Activated CD4-positive, alpha-beta T cell treated with anti-CD3 and anti-CD28 coated beads for 36 hours (primary cell): ENCODE data around the gene TTF2. TPM values are rescaled to one million over a fixed set of nuclear protein-coding genes. Genes with fewer than 3 reads are reported as not detected.
A peak's percentile ranks its signal among the peaks of the same experiment; 100 is the strongest.
"Not testable (repeated sequence)": the region's sequence is repeated elsewhere in the genome, so short reads cannot be mapped to it uniquely, and the experiment has no call there.

Source experiments
- ATAC-seq: fragments of 200-7000 bp; cut with Tn5 transposase; one replicate; pipeline ENCODE4 v1.10.0; 2021; ENCODE audit warnings: mild to moderate bottlenecking, moderate library complexity
- CTCF ChIA-PET: fragments of 350-600 bp; sonication (Branson Sonifier 250); formaldehyde crosslinking; loops from one replicate; lab custom pipeline; 2021; ENCODE audit warnings: antibody characterized with exemption; lab: Charles Lee
- POLR2A ChIA-PET: fragments of 350-600 bp; sonication (Branson Sonifier 250); formaldehyde crosslinking; loops from one replicate; lab custom pipeline; 2021; ENCODE audit warnings: antibody characterized with exemption, inconsistent platforms; lab: Charles Lee
- DNase-seq: peaks from one replicate; pipeline ENCODE4 v3.0.0-alpha.2; 2020
- H3K27ac Mint-ChIP-seq: one replicate; pipeline ENCODE4 v1.8.0; 2021; ENCODE audit warnings: mixed read lengths
- H3K27me3 Mint-ChIP-seq: one replicate; pipeline ENCODE4 v1.8.0; 2021; ENCODE audit warnings: mixed read lengths
- H3K36me3 Mint-ChIP-seq: one replicate; pipeline ENCODE4 v1.8.0; 2021; ENCODE audit warnings: low read depth, mixed read lengths
- H3K4me1 Mint-ChIP-seq: one replicate; pipeline ENCODE4 v1.8.0; 2021; ENCODE audit warnings: mixed read lengths
- H3K4me3 Mint-ChIP-seq: one replicate; pipeline ENCODE4 v1.8.0; 2021; ENCODE audit warnings: mild to moderate bottlenecking, moderate library complexity, mixed read lengths
- H3K9me3 Mint-ChIP-seq: one replicate; pipeline ENCODE4 v1.8.0; 2021; ENCODE audit warnings: low read depth, mixed read lengths
- intact Hi-C, 2 experiments: fragments of 100-400 bp; cut with DNase I in 1 of 2; cut with micrococcal nuclease in 1 of 2; formaldehyde crosslinking; loops; one replicate each; pipeline versions ENCODE4 v1.14.2 to v1.15.1; 2022 to 2024; cut with DNase I, micrococcal nuclease
- total RNA-seq, 2 experiments: library from RNA; stranded (reverse); gene quantifications; one replicate each; pipeline ENCODE4 v1.2.3, GENCODE V29; 2021

TTF2 gene
- total RNA-seq, 2 experiments from 2014 or later, result 99.7 to 108 TPM

- CTCF ChIA-PET, result interaction anchor here (1.5 kb wide), 2 partner anchors 10 to 25 kb away, joined by 4 to 10 read pairs; no protein-coding TSS in a partner anchor
- ATAC-seq, H3K4me1 Mint-ChIP-seq, H3K36me3 Mint-ChIP-seq, DNase-seq, H3K4me3 Mint-ChIP-seq, intact Hi-C loops, H3K9me3 Mint-ChIP-seq, H3K27me3 Mint-ChIP-seq, H3K27ac Mint-ChIP-seq: not testable (repeated sequence)
- POLR2A ChIA-PET, result interaction anchor here (0.8 kb wide), 1 partner anchor 52 kb away, joined by 3 read pairs; no protein-coding TSS in a partner anchor
Measured at GRCh38 chr1:117119144-117119543, 59.0 kb downstream of the TTF2 start.

- H3K27me3 Mint-ChIP-seq, result peaks cover 9% of the 10 kb centered on the region
- H3K36me3 Mint-ChIP-seq, result no peaks in the 10 kb centered on the region
- intact Hi-C loops, result loop anchor here in 1 of 2 experiments (10.0 kb wide), 1 partner anchor 386 kb away; no protein-coding TSS in a partner anchor
- peak overlapping the region; percentile 26 for H3K27ac Mint-ChIP-seq
- DNase-seq (no peak), ATAC-seq (no peak)
- ChIA-PET CTCF (interaction anchor here (0.6 to 1.5 kb wide), 3 partner anchors 8 to 65 kb away, joined by 3 to 10 read pairs (median 4); no protein-coding TSS in a partner anchor), POLR2A (no interaction called here)
- no peaks in the 10 kb centered on the region for H3K9me3 Mint-ChIP-seq
- H3K4me3 Mint-ChIP-seq, result peak overlapping the region; percentile 71
- peaks cover 6% of the 10 kb centered on the region for H3K4me1 Mint-ChIP-seq
Measured at GRCh38 chr1:117120774-117121588, 60.9 kb downstream of the TTF2 start.

- Mint-ChIP-seq H3K4me1 (peaks cover 6% of the 10 kb centered on the region), H3K9me3 (no peaks in the 10 kb centered on the region), H3K27ac (peak within 1 kb of the TSS; percentile 26), H3K4me3 (peak within 1 kb of the TSS; percentile 71), H3K27me3 (peaks cover 12% of the 10 kb centered on the region), H3K36me3 (no peaks in the 10 kb centered on the region)
- intact Hi-C loops, result loop anchor here (2.0 to 10.0 kb wide), 2 partner anchors 59 to 387 kb away; no protein-coding TSS in a partner anchor
- POLR2A ChIA-PET, result no interaction called here
- DNase-seq (peak; percentile 89), ATAC-seq (peak; percentile 92)
- CTCF ChIA-PET, result interaction anchor here (0.5 to 1.7 kb wide), 5 partner anchors 17 to 352 kb away, joined by 3 to 5 read pairs (median 3); no protein-coding TSS in a partner anchor
Measured at GRCh38 chr1:117121589-117122329, 61.6 kb downstream of the TTF2 start, which contains the start of gene TRIM45. TRIM45 (minus strand) TSS chr1:117121749; CDS start chr1:117121201, 548 bp downstream.

- peaks cover 16% of the 10 kb centered on the region for H3K27me3 Mint-ChIP-seq
- no peaks in the 10 kb centered on the region for H3K36me3 Mint-ChIP-seq
- ChIA-PET CTCF (interaction anchor here (0.5 to 1.7 kb wide), 7 partner anchors 17 to 800 kb away, joined by 3 to 5 read pairs (median 3); no protein-coding TSS in a partner anchor), POLR2A (no interaction called here)
- no peak overlapping the region for H3K27ac Mint-ChIP-seq
- intact Hi-C loops, result loop anchor here (2.0 to 10.0 kb wide), 2 partner anchors 60 to 388 kb away; no protein-coding TSS in a partner anchor
- H3K9me3 Mint-ChIP-seq, result no peaks in the 10 kb centered on the region
- peak overlapping the region; percentile 71 for H3K4me3 Mint-ChIP-seq
- no peak for ATAC-seq
- peaks cover 6% of the 10 kb centered on the region for H3K4me1 Mint-ChIP-seq
- DNase-seq, result no peak
Measured at GRCh38 chr1:117122330-117123025, 62.4 kb downstream of the TTF2 start.

- no peak for ATAC-seq
- Mint-ChIP-seq H3K4me1 (peaks cover 6% of the 10 kb centered on the region), H3K9me3 (no peaks in the 10 kb centered on the region), H3K4me3 (no peak overlapping the region), H3K27ac (no peak overlapping the region), H3K36me3 (no peaks in the 10 kb centered on the region), H3K27me3 (peaks cover 18% of the 10 kb centered on the region)
- intact Hi-C loops, result loop anchor here (2.0 to 10.0 kb wide), 2 partner anchors 60 to 388 kb away; no protein-coding TSS in a partner anchor
- CTCF ChIA-PET, result interaction anchor here (0.7 to 1.7 kb wide), 5 partner anchors 14 to 799 kb away, joined by 3 to 5 read pairs (median 3); no protein-coding TSS in a partner anchor
- POLR2A ChIA-PET, result no interaction called here
- DNase-seq, result no peak
Measured at GRCh38 chr1:117123274-117123673, 63.1 kb downstream of the TTF2 start.

GRCh38 chr1:117124661-117125060 is 64.5 kb downstream of the TTF2 start:
- intact Hi-C loops, result loop anchor here (5.0 to 10.0 kb wide), 3 partner anchors 390 to 552 kb away; partner anchors contain the start of gene CD58 (in 1 of the 2)
- H3K27me3 Mint-ChIP-seq, result peaks cover 18% of the 10 kb centered on the region
- CTCF ChIA-PET, result interaction anchor here (0.6 to 2.1 kb wide), 4 partner anchors 37 to 1153 kb away, joined by 3 to 8 read pairs (median 3); no protein-coding TSS in a partner anchor
- ATAC-seq (no peak), DNase-seq (no peak)
- no peak overlapping the region for H3K4me3 Mint-ChIP-seq
- POLR2A ChIA-PET, result no interaction called here
- H3K36me3 Mint-ChIP-seq, result no peaks in the 10 kb centered on the region
- H3K27ac Mint-ChIP-seq, result no peak overlapping the region
- no peaks in the 10 kb centered on the region for H3K9me3 Mint-ChIP-seq
- H3K4me1 Mint-ChIP-seq, result peaks cover 6% of the 10 kb centered on the region

GRCh38 chr1:117127795-117128194 is 67.7 kb downstream of the TTF2 start:
- H3K4me1 Mint-ChIP-seq, result no peaks in the 10 kb centered on the region
- no peak overlapping the region for H3K4me3 Mint-ChIP-seq
- no peaks in the 10 kb centered on the region for H3K9me3 Mint-ChIP-seq
- no peak overlapping the region for H3K27ac Mint-ChIP-seq
- DNase-seq (no peak), ATAC-seq (no peak)
- CTCF ChIA-PET, result interaction anchor here (0.6 to 2.9 kb wide), 20 partner anchors 10 to 554 kb away, joined by 3 to 46 read pairs (median 5); no protein-coding TSS in a partner anchor
- H3K36me3 Mint-ChIP-seq, result no peaks in the 10 kb centered on the region
- intact Hi-C loops, result loop anchor here (1.0 to 10.0 kb wide), 5 partner anchors 60 to 555 kb away; partner anchors contain the start of gene CD58 (in 1 of the 2)
- POLR2A ChIA-PET, result no interaction called here
- peaks cover 11% of the 10 kb centered on the region for H3K27me3 Mint-ChIP-seq

GRCh38 chr1:117128323-117129079 is 68.4 kb downstream of the TTF2 start:
- Mint-ChIP-seq H3K4me1 (no peaks in the 10 kb centered on the region), H3K27ac (no peak overlapping the region), H3K4me3 (no peak overlapping the region), H3K9me3 (no peaks in the 10 kb centered on the region), H3K27me3 (peaks cover 9% of the 10 kb centered on the region), H3K36me3 (no peaks in the 10 kb centered on the region)
- peak; percentile 44 for ATAC-seq
- DNase-seq, result no peak
- intact Hi-C loops, result loop anchor here (1.0 to 10.0 kb wide), 5 partner anchors 61 to 556 kb away; partner anchors contain the start of gene CD58 (in 1 of the 2)
- ChIA-PET CTCF (interaction anchor here (0.6 to 2.9 kb wide), 45 partner anchors 9 to 555 kb away, joined by 3 to 46 read pairs (median 4); partner anchors contain the start of gene TTF2), POLR2A (no interaction called here)

- DNase-seq, result no peak
- Mint-ChIP-seq H3K4me3 (no peak overlapping the region), H3K4me1 (no peaks in the 10 kb centered on the region), H3K27me3 (peaks cover 13% of the 10 kb centered on the region), H3K27ac (no peak overlapping the region), H3K36me3 (no peaks in the 10 kb centered on the region), H3K9me3 (no peaks in the 10 kb centered on the region)
- POLR2A ChIA-PET, result no interaction called here
- no peak for ATAC-seq
- CTCF ChIA-PET, result no interaction called here
- intact Hi-C loops, result no loop called here
Measured at GRCh38 chr1:117130526-117130925, 70.4 kb downstream of the TTF2 start.

GRCh38 chr1:117135329-117135728 is 75.2 kb downstream of the TTF2 start:
- POLR2A ChIA-PET, result no interaction called here
- H3K27ac Mint-ChIP-seq, result no peak overlapping the region
- peaks cover 8% of the 10 kb centered on the region for H3K27me3 Mint-ChIP-seq
- intact Hi-C loops, result no loop called here
- DNase-seq (no peak), ATAC-seq (no peak)
- no peak overlapping the region for H3K4me3 Mint-ChIP-seq
- H3K9me3 Mint-ChIP-seq, result no peaks in the 10 kb centered on the region
- CTCF ChIA-PET, result interaction anchor here (0.6 kb wide), 1 partner anchor 542 kb away, joined by 4 read pairs; no protein-coding TSS in a partner anchor
- H3K4me1 Mint-ChIP-seq, result no peaks in the 10 kb centered on the region
- no peaks in the 10 kb centered on the region for H3K36me3 Mint-ChIP-seq
